ENCODE measurements around the gene C1QTNF6.
A peak's percentile ranks its signal among the peaks of the same experiment; 100 is the strongest.

Gene C1QTNF6

GRCh38 chr22:37184816-37185541 lies 3.1 kb downstream of the C1QTNF6 start:
- Mint-ChIP-seq H3K4me1 (peaks cover 59% of the 10 kb centered on the region), H3K4me3 (peak overlapping the region in 1 of 3 experiments; percentile 15), H3K9me3 (no peaks in the 10 kb centered on the region), H3K36me3 (ENCODE audit: low read depth) (peaks cover 10% of the 10 kb centered on the region), H3K27ac (peak overlapping the region in 2 of 3 experiments; percentile 58 to 70), H3K27me3 (ENCODE audit: low read depth) (peaks cover under 1% of the 10 kb centered on the region)
- TF ChIP-seq CTCF (IDR thresholded peaks at IDR 0.05; ENCODE audit: unreplicated experiment in 3 of 3): no peak

- H3K4me3 Mint-ChIP-seq: no peak overlapping the region
- H3K27me3 Mint-ChIP-seq (ENCODE audit: low read depth): peaks cover 4% of the 10 kb centered on the region
- peaks cover 61% of the 10 kb centered on the region for H3K4me1 Mint-ChIP-seq
- TF ChIP-seq CTCF (IDR thresholded peaks at IDR 0.05; ENCODE audit: unreplicated experiment in 3 of 3): no peak
- H3K27ac Mint-ChIP-seq: no peak overlapping the region
- H3K36me3 Mint-ChIP-seq (ENCODE audit: low read depth): peaks cover 8% of the 10 kb centered on the region
- no peaks in the 10 kb centered on the region for H3K9me3 Mint-ChIP-seq
Observed at GRCh38 chr22:37184380-37184755, 3.7 kb downstream of the C1QTNF6 start.

GRCh38 chr22:37183432-37184379 lies 4.3 kb downstream of the C1QTNF6 start:
- Mint-ChIP-seq H3K27me3 (ENCODE audit: low read depth) (peaks cover 4% of the 10 kb centered on the region), H3K9me3 (no peaks in the 10 kb centered on the region), H3K4me3 (peak overlapping the region in 1 of 3 experiments; percentile 21), H3K36me3 (ENCODE audit: low read depth) (peaks cover 6% of the 10 kb centered on the region), H3K4me1 (peaks cover 61% of the 10 kb centered on the region), H3K27ac (peak overlapping the region in 2 of 3 experiments; percentile 39 to 55)
- TF ChIP-seq CTCF (IDR thresholded peaks at IDR 0.05; ENCODE audit: unreplicated experiment in 3 of 3): no peak

- no peak for TF ChIP-seq CTCF (IDR thresholded peaks at IDR 0.05; ENCODE audit: unreplicated experiment in 3 of 3)
- peaks cover 6% of the 10 kb centered on the region for H3K36me3 Mint-ChIP-seq (ENCODE audit: low read depth)
- H3K9me3 Mint-ChIP-seq: no peaks in the 10 kb centered on the region
- peaks cover 4% of the 10 kb centered on the region for H3K27me3 Mint-ChIP-seq (ENCODE audit: low read depth)
- peaks cover 61% of the 10 kb centered on the region for H3K4me1 Mint-ChIP-seq
- no peak overlapping the region for H3K27ac Mint-ChIP-seq
- no peak overlapping the region for H3K4me3 Mint-ChIP-seq
Observed at GRCh38 chr22:37182949-37183245, 5.2 kb downstream of the C1QTNF6 start.

GRCh38 chr22:37182101-37182948 lies 5.7 kb downstream of the C1QTNF6 start:
- Mint-ChIP-seq H3K36me3 (ENCODE audit: low read depth) (peaks cover 6% of the 10 kb centered on the region), H3K4me3 (no peak overlapping the region), H3K27me3 (ENCODE audit: low read depth) (peaks cover 4% of the 10 kb centered on the region), H3K9me3 (no peaks in the 10 kb centered on the region), H3K4me1 (peaks cover 61% of the 10 kb centered on the region), H3K27ac (peak overlapping the region in 1 of 3 experiments; percentile 31)
- TF ChIP-seq CTCF (IDR thresholded peaks at IDR 0.05; ENCODE audit: unreplicated experiment in 3 of 3): no peak
